Caco-2 (cell line): ENCODE measurements around the gene SLC16A7. TPM values are rescaled to one million over a fixed set of nuclear protein-coding genes. Genes with fewer than 3 reads are reported as not detected.
A peak's percentile ranks its signal among the peaks of the same experiment; 100 is the strongest.

Experiments used
- BruUV-seq: library from RNA; stranded (reverse); fragments of 400-500 nt; replicated peaks from 2 replicates; lab custom pipeline; 2021; lab: Mats Ljungman, UMichigan
- CTCF ChIA-PET: fragments of 300-600 bp; sonication (Branson Sonifier 250); formaldehyde crosslinking; loops from one replicate; lab custom pipeline; 2022; ENCODE audit warnings: antibody characterized with exemption; lab: Charles Lee
- POLR2A ChIA-PET: fragments of 300-600 bp; sonication (Branson Sonifier 250); formaldehyde crosslinking; loops from one replicate; lab custom pipeline; 2022; ENCODE audit warnings: antibody characterized with exemption; lab: Charles Lee
- DNase-seq, 2 experiments: peaks; one replicate each; pipeline versions ENCODE4 v3.0.0 to v3.0.0-alpha.2; 2020 to 2022
- H3K27me3 ChIP-seq: replicated peaks from 2 replicates; pipeline ENCODE4 v1.6.0; 2011; ENCODE audit warnings: low read length; ENCODE audit not compliant: control insufficient read depth, insufficient read depth
- H3K36me3 ChIP-seq: 2 replicates; pipeline ENCODE4 v1.5.1; 2011; ENCODE audit warnings: low read length; ENCODE audit not compliant: control insufficient read depth, insufficient read depth
- H3K4me1 ChIP-seq: fragments of 250-450 bp; sonication (Bioruptor Pico); 2 replicates; pipeline ENCODE4 v1.5.1; 2020; ENCODE audit warnings: mild to moderate bottlenecking
- H3K4me3 ChIP-seq: 2 replicates; pipeline ENCODE4 v1.5.1; 2011; ENCODE audit warnings: low read depth, mild to moderate bottlenecking, control low read depth, low read length
- H3K9me3 ChIP-seq: fragments of 250-450 bp; sonication (Bioruptor Pico); 2 replicates; pipeline ENCODE4 v1.5.1; 2020; ENCODE audit warnings: mild to moderate bottlenecking, moderate library complexity
- H3K27ac Mint-ChIP-seq: one replicate; pipeline ENCODE4 v1.8.0; 2022; ENCODE audit warnings: mixed read lengths; ENCODE audit not compliant: unreplicated experiment
- H3K27me3 Mint-ChIP-seq: one replicate; pipeline ENCODE4 v1.8.0; 2022; ENCODE audit warnings: mixed read lengths; ENCODE audit not compliant: insufficient read depth, unreplicated experiment
- H3K36me3 Mint-ChIP-seq: one replicate; pipeline ENCODE4 v1.8.0; 2022; ENCODE audit warnings: mild to moderate bottlenecking, mixed read lengths; ENCODE audit not compliant: insufficient read depth, unreplicated experiment
- H3K4me1 Mint-ChIP-seq: one replicate; pipeline ENCODE4 v1.8.0; 2022; ENCODE audit warnings: low read depth, mixed read lengths; ENCODE audit not compliant: unreplicated experiment
- H3K4me3 Mint-ChIP-seq: one replicate; pipeline ENCODE4 v1.8.0; 2022; ENCODE audit warnings: mild to moderate bottlenecking, moderate library complexity, mixed read lengths; ENCODE audit not compliant: unreplicated experiment
- H3K9me3 Mint-ChIP-seq: one replicate; pipeline ENCODE4 v1.8.0; 2022; ENCODE audit warnings: mixed read lengths; ENCODE audit not compliant: unreplicated experiment
- CTCF ChIP-seq, 2 experiments: fragments of 200-600 bp in 1 of 2; IDR thresholded peaks; 1 replicate in 1 of 2; 2 replicates in 1 of 2; pipeline versions ENCODE4 v1.5.1 to v1.8.0; 2011 to 2022; ENCODE audit warnings: antibody characterized with exemption in 1 of 2, control low read depth in 1 of 2, inconsistent platforms in 1 of 2, low read depth in 1 of 2, low read length in 1 of 2, mild to moderate bottlenecking in 1 of 2, moderate library complexity in 1 of 2; ENCODE audit not compliant: insufficient read depth in 1 of 2, severe bottlenecking in 1 of 2, unreplicated experiment in 1 of 2
- intact Hi-C: fragments of 100-400 bp; cut with micrococcal nuclease; formaldehyde crosslinking; loops from one replicate; pipeline ENCODE4 v1.10.0; 2022; ENCODE audit not compliant: unreplicated experiment
- total RNA-seq: library from RNA; stranded (reverse); gene quantifications from 2 replicates; pipeline ENCODE4 v1.2.3, GENCODE V29; 2022

SLC16A7 gene
- total RNA-seq, 1 experiment from 2014 or later: 6.6 TPM

GRCh38 chr12:59719701-59720100 lies 123.9 kb downstream of the SLC16A7 start:
- Mint-ChIP-seq H3K27ac (no peak overlapping the region), H3K36me3 (no peaks in the 10 kb centered on the region), H3K27me3 (no peaks in the 10 kb centered on the region), H3K4me1 (no peaks in the 10 kb centered on the region), H3K4me3 (no peak overlapping the region), H3K9me3 (no peaks in the 10 kb centered on the region)
- no peak for TF ChIP-seq CTCF (IDR thresholded peaks at IDR 0.05; ENCODE audit: insufficient read depth in 1 of 2, low read depth in 1 of 2, low read length in 1 of 2, severe bottlenecking in 1 of 2, unreplicated experiment in 1 of 2)
- ChIA-PET POLR2A (no interaction called here), CTCF (no interaction called here)
- peaks cover 10% of the 10 kb centered on the region for H3K4me1 ChIP-seq
- intact Hi-C loops: loop anchor here (5.0 kb wide), 1 partner anchor 122 kb away; the partner anchor contains the start of gene SLC16A7
- no peaks in the 10 kb centered on the region for H3K9me3 ChIP-seq
- no peaks in the 10 kb centered on the region for H3K27me3 ChIP-seq
- no TSS peak for BruUV-seq
- no peak overlapping the region for H3K4me3 ChIP-seq
- H3K36me3 ChIP-seq: no peaks in the 10 kb centered on the region
- DNase-seq: no peak

GRCh38 chr12:59723520-59723919 lies 127.7 kb downstream of the SLC16A7 start:
- H3K27me3 Mint-ChIP-seq: no peaks in the 10 kb centered on the region
- H3K36me3 ChIP-seq: no peaks in the 10 kb centered on the region
- H3K36me3 Mint-ChIP-seq: no peaks in the 10 kb centered on the region
- H3K27ac Mint-ChIP-seq: no peak overlapping the region
- no peaks in the 10 kb centered on the region for H3K4me1 Mint-ChIP-seq
- H3K9me3 ChIP-seq: no peaks in the 10 kb centered on the region
- ChIA-PET POLR2A (no interaction called here), CTCF (no interaction called here)
- no peak overlapping the region for H3K4me3 ChIP-seq
- no peak overlapping the region for H3K4me3 Mint-ChIP-seq
- no peaks in the 10 kb centered on the region for H3K27me3 ChIP-seq
- no peak for TF ChIP-seq CTCF (IDR thresholded peaks at IDR 0.05; ENCODE audit: insufficient read depth in 1 of 2, low read depth in 1 of 2, low read length in 1 of 2, severe bottlenecking in 1 of 2, unreplicated experiment in 1 of 2)
- no peak for DNase-seq
- H3K9me3 Mint-ChIP-seq: no peaks in the 10 kb centered on the region
- H3K4me1 ChIP-seq: peaks cover 12% of the 10 kb centered on the region
- BruUV-seq: no TSS peak
- intact Hi-C loops: loop anchor here (5.0 kb wide), 1 partner anchor 126 kb away; the partner anchor contains the start of gene SLC16A7

GRCh38 chr12:59724011-59724695 lies 128.3 kb downstream of the SLC16A7 start:
- H3K27ac Mint-ChIP-seq: no peak overlapping the region
- no peaks in the 10 kb centered on the region for H3K27me3 Mint-ChIP-seq
- ChIA-PET CTCF (no interaction called here), POLR2A (no interaction called here)
- TF ChIP-seq CTCF (IDR thresholded peaks at IDR 0.05; ENCODE audit: insufficient read depth in 1 of 2, low read depth in 1 of 2, low read length in 1 of 2, severe bottlenecking in 1 of 2, unreplicated experiment in 1 of 2): no peak
- Histone ChIP-seq H3K9me3 (no peaks in the 10 kb centered on the region), H3K4me1 (peaks cover 12% of the 10 kb centered on the region), H3K4me3 (no peak overlapping the region), H3K36me3 (no peaks in the 10 kb centered on the region), H3K27me3 (no peaks in the 10 kb centered on the region)
- no peaks in the 10 kb centered on the region for H3K4me1 Mint-ChIP-seq
- no peaks in the 10 kb centered on the region for H3K36me3 Mint-ChIP-seq
- no peaks in the 10 kb centered on the region for H3K9me3 Mint-ChIP-seq
- H3K4me3 Mint-ChIP-seq: no peak overlapping the region
- DNase-seq: peak in 1 of 2 experiments; percentile 1
- no TSS peak for BruUV-seq
- intact Hi-C loops: loop anchor here (5.0 kb wide), 1 partner anchor 127 kb away; the partner anchor contains the start of gene SLC16A7
